Inflammatory macrophage (primary cell): Measurements from ENCODE around the gene FOXP2.
"Not testable (repeated sequence)": the region's sequence is repeated elsewhere in the genome, so short reads cannot be mapped to it uniquely, and the experiment has no call there.

Source experiments
- DNase-seq, 2 donors: peaks; one replicate each; pipeline ENCODE4 v3.0.0-alpha.2; 2020 to 2022

The FOXP2 gene

GRCh38 chr7:114422507-114423501 is 8.2 kb downstream of the FOXP2 start:
- DNase-seq, result no peak

GRCh38 chr7:114426382-114426781 is 11.8 kb downstream of the FOXP2 start:
- no peak for DNase-seq

- no peak for DNase-seq
Measured at GRCh38 chr7:114426824-114427223, 12.2 kb downstream of the FOXP2 start.

DNA sequence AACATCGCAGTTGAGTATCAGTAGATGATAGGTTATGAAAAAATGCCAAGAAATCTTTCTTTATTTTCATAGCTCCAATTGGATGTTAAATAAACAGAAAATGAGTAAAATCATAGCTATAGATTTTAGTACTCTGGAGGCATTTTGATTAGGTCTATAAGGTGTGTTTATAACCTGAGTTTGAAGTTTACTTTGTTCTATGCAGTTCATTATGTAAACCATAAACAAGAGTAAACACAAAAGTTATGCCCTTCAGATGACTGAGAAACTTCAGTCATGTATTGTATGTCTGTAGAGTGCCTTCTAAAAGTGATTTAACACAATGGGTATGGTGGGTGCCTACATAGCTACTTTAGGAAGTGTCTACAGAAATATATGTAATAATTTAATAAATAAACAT is 13.6 kb downstream of the FOXP2 start:
- no peak for DNase-seq

DNA sequence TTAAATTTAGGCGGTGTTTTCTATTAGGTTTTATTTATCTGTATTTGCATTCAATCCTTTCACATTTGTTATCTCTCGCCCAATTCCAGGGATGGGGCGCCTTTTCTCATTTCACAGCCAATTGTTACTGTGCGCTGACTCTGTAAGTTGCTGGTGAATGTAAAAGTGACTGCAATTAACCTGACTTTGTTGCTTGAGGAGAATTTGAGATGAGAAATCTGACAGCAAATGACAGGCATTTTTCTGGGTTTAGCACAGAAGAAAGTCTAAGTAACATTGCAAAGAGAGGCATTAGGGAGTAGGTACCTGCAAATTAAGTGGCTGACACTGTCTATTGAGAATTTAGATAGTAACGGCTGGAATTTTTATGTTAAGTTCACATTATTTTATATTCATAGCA is 16.6 kb downstream of the FOXP2 start:
- no peak for DNase-seq

DNA sequence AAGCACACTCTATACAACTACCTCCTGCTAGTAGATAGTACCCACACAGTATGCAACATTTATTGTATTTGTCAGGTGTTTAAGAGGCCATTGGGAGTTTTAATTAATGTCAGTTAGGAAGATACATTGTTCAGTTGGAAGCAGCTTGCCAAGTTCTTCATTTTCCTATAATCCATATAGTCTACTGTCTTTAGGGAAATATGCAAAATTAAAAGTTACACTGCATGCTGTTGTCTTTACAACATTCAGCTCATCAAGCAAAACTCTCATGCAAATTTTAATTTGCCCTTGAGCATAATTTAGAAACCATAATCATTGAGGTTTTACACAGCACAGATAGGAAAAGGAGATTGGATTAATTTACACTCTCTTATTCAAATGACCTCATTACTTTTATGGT is 17.4 kb downstream of the FOXP2 start:
- no peak for DNase-seq

DNA sequence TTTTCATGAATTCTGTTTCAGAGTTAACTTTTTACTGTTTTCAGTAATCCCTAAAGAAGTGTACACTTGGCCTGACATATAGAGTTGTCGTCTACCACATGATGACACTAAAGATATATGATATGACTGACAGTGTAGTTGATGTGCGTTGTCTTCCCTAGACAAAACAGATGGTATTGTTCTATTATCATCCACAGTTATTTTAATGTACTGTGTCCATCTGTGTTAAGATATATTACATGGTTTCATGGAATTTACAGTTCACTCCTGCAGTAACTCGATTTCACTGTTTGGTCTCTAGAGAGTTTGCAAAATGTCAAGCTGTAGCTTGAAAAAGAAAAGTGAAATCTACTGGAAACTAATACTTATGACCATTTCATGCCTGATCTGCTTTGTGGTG is 18.1 kb downstream of the FOXP2 start:
- no peak for DNase-seq

DNA sequence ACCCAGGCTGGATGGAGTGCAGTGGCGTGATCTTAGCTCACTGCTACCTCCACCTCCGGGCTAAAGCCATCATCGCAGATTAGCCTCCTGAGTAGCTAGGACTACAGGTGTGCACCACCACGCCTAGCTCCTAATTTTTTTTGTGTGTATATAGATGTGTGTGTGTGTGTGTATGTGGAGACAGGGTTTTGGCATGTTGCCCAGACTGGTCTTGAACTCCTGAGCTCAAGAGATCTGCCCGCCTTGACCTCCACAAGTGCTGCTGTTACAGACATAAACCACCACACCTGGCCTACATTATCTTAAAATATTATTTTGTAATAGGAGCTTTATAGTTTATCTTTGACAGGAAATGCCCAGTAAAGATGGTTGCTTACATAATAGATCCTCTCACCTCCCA is 25.0 kb downstream of the FOXP2 start:
- DNase-seq, result no peak

DNA sequence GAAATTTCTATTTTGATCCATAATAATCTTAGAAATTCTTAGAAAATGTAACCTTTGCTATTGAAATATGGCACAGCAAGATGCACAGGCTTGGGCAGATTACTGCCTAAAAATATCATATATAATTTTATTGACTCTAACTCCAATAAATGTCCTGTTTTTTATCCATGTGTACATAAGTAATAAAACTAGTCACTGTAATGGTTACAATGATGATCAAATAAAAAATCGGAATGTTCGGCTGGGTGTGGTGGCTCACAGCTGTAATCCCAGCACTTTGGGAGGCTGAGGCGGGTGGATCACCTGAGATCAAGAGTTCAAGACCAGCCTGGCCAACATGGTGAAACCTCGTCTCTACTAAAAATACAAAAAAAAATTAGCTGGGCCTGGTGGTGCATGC is 26.3 kb downstream of the FOXP2 start:
- not testable (repeated sequence) for DNase-seq

DNA sequence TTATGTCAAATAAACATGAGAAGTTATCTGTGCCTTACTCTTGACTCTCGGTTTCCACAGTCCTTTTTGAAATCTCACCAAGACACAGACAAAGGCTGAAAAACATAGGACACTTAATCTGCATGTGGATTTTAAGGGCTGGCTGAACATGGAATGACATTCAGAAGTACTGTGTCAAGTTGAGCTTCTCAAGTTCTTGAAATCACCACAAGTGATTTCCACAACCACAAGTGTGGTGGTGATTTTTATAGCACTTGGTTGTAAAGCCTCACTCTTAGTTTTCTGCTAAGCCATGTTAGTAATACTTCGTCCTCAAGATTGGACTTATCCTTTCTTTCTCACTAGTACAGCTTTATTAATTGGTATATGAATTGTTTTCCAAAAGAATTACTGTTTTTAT is 29.6 kb downstream of the FOXP2 start:
- no peak for DNase-seq

GRCh38 chr7:114450431-114450830 is 35.8 kb downstream of the FOXP2 start:
- no peak for DNase-seq

DNA sequence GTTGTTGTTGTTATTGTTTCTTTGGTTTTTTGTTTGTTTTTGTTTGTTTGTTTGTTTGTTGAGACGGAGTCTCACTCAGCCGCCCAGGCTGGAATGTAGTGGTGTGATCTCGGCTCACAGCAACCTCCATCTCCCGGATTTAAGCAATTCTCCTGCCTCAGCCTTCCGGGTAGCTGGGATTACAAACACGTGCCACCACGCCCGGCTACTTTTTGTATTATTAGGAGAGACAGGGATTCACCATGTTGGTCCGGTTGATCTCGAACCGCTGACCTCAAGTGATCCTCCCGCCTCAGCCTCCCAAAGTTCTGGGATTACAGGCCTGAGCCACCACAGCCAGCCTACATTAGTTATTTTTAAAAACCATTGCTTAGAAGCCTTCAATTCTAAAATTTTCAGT is 45.0 kb downstream of the FOXP2 start:
- DNase-seq, result no peak

GRCh38 chr7:114460021-114460420 is 45.4 kb downstream of the FOXP2 start:
- DNase-seq, result no peak

DNA sequence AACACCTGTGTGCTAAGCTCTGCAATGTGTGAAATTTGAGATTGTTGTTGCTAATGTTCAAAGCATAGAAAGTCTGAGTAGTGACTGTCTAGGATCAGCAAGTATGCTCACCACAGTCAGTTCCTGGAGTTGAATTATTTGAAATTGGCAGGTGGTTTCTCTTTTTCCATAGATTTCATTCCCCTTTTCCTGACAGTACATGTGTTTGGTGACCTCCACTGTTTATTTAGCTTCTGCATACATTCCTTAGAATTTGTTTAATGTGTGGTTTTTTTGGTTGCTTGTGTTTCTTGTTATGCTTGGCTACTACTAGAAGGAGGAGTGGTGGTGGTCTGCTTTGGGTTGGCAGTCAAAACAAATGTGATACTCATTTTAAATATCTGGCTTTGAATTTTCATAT is 52.3 kb downstream of the FOXP2 start:
- DNase-seq, result no peak

- DNase-seq, result no peak
Measured at GRCh38 chr7:114468844-114469243, 54.2 kb downstream of the FOXP2 start.

- no peak for DNase-seq
Measured at GRCh38 chr7:114472896-114473512, 58.4 kb downstream of the FOXP2 start.

DNA sequence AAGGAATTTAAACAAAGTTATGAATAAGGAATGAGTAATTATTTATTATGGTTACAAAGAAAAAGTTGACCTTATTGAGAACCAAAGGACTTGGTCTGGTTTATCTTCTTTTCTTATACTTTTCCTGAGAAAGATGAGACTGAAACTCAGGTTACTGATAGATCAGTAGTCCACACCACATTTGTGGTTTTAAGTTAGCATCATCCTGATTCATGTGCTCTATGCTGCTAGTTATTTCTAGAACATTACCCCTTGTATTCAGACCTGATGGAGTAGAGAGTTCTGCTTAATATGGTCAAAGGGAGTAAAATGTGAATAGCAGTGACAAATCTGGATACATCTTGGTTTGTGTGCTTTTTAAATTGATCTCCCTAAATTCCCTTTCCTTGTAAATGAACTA is 63.8 kb downstream of the FOXP2 start:
- no peak for DNase-seq

GRCh38 chr7:114481999-114482398 is 67.4 kb downstream of the FOXP2 start:
- DNase-seq, result no peak

GRCh38 chr7:114484226-114484625 is 69.6 kb downstream of the FOXP2 start:
- DNase-seq, result no peak

DNA sequence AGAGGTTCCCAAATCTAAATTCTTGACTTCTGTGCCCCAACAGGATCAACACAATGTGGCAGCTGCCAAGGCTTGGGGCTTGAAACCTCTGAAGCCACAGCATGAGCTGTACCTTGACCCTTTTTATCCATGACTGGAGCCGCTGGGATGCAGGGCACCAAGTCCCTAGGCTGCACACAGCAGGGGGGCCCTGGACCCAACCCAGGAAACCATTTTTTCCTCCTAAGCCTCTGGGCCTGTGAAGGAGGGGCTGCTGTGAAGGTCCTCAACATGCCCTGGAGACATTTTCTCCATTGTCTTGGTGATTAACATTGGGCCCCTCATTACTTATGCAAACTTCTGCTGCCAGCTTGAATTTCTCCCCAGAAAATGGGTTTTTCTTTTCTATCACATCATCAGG is 72.6 kb downstream of the FOXP2 start:
- DNase-seq, result no peak

DNA sequence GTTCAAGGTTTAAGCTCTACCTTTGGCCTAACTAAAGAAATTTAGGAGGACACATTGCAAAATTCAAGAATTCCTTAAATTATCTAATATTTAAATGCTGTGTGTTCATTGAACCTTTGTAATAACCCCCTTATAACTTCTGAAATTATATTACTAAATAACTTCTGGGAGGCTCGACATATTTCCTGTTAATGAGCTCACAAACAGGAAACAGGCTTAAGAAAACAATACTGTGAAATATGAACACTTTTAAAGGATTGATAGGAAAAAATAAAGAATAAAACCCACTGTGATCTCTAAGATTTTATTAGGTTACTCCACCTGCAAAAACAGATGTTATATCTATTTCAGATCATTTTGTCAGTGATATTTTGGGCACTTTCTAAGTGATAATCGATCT is 74.1 kb downstream of the FOXP2 start:
- no peak for DNase-seq

DNA sequence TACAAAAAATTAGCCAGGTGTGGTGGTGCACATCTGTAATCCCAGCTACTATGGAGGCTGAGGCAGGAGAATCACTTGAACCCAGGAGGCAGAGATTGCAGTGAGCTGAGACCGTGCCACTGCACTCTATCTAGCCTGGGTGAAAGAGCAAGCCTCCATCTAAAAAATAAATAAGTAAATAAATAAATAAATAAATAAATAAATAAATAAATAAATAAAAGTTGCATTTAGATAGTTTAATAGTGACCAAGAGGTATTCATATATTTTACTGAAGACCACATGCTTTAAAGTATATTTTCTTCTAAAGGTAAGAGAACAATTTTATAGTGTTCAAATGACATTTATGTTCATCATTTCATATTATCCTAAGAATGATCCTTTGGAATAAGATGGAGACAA is 82.9 kb downstream of the FOXP2 start:
- not testable (repeated sequence) for DNase-seq

- no peak for DNase-seq
Measured at GRCh38 chr7:114502454-114503254, 88.0 kb downstream of the FOXP2 start.
